ENCODE measurements around the gene CD160.

GRCh38 chr1:145777357-145778145 lies 58.3 kb downstream of the CD160 start:
- no peak for TF ChIP-seq POLR2AphosphoS5 (IDR thresholded peaks at IDR 0.05; ENCODE audit: borderline replicate concordance, low read depth, low read length)
- TF ChIP-seq EZH2 (IDR thresholded peaks at IDR 0.05): no peak
- TF ChIP-seq FOXP2 (optimal IDR thresholded peaks at IDR 0.05; ENCODE audit: control extremely low read depth, extremely low read length, insufficient read depth): no peak
